G401.6 (cell line): ENCODE data around the gene ZMIZ1.

ENCODE experiments used
- FAIRE-seq: peaks from 2 replicates; lab custom pipeline; 2012; peaks lifted over from hg19 to GRCh38; lab: Jason Lieb, UNC

ZMIZ1 gene

DNA sequence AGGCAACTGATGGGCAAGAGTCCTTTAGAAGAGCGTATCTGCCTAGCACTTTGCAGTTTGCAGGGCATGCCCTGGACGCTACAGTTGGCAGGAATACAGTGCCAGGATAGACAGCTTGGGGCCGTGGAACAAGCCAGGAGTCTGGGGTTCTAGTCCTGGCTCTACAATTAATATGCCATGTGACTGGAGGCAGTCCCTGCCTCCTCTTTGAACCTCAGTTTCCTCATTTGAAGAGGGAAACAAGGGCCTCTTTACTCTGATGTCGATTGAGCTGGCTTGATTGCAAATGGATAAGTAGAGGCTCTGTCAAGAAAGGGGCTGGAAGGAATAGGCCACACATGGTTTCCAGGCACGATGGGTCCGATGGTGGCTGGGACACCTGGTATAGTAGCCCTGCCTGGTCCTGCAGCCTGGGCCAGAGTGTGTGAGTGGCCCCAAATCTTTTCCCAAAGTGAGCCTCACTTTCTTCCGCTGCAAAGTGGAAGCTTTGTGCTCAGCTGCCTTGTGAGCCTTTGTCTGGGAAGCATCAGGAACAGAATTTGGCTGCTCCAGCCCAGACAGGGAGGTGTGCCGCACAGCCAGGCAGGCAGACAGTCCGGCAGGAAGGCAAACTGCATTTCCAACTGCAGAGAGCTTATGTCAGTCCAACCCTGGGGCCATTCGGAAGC, 167.1 kb downstream of the ZMIZ1 start:
- no peak for FAIRE-seq

GRCh38 chr10:79236433-79236765, 167.6 kb downstream of the ZMIZ1 start:
- FAIRE-seq: no peak

DNA sequence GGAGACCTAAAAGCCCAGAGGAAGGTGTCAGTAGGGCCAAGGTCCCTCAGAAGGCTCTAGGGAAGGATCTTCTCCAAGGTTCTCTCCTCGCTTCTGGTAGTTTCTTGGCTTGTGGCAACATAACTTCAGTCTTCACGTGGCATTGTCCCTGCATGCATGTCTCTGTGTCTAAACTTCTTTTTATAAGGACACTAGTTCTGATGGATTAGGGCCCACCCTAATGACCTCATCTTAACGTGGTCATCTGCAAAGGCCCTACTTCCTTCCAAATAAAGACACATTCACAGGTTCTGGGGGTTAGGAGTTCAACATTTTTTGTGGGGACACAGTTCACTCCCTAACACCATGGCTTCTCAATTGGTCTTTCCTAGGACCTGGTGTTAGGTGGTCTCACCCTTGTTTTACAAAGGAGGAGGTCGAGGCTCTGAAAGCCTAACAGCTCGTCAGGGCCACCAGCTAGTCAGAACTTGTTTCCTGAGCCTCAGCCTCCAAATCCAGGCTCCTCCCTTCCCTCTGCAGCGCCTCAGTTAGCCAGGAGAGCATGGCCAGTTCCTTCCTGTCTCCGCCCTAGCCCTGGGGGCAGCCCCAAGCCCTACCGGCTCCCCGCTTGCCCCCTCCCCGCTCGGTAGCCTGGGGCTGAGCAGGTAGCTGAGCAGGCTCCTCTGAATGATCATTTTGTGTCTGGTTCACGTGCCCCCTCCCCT, 168.8 kb downstream of the ZMIZ1 start:
- no peak for FAIRE-seq

DNA sequence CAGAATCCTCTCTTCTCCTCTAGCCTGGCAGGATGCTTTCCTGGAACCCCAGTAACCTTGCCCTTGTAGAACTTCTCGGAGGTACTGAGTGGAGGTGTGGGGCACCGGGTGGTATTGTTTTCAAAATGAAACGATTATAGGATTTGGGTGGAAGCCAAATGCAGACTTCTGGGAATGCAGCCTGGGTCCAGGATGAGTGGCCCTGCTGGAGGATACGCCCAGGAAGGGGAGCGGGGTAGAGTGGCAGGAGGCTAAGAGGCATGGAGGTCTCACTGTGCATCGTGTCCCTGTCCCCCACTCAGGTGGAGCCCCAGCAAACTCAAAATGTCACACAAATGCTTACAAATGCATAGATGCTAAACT, 169.4 kb downstream of the ZMIZ1 start:
- no peak for FAIRE-seq

- FAIRE-seq: no peak
Measured at GRCh38 chr10:79238606-79239005, 169.8 kb downstream of the ZMIZ1 start.

- FAIRE-seq: no peak
Measured at GRCh38 chr10:79239275-79239779, 170.6 kb downstream of the ZMIZ1 start.

- no peak for FAIRE-seq
Measured at GRCh38 chr10:79239924-79240581, 171.3 kb downstream of the ZMIZ1 start.

DNA sequence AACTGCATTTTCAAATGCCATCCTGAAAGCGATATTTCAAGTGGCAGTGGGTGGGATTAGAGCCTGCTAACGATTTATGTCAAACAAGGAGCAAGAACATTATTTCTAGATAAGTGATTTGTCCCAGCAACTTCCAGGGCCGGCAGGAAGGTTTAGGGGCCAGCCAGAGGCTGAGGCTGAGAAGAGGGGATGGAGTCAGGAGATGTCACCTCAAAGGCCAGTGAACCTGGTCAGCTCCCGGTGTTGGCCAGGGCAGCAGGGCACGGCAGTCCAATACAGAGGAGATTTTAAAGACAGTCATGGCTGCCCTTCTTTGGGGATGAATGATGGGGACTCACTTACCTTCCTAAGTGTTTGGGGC, 172.8 kb downstream of the ZMIZ1 start:
- no peak for FAIRE-seq

DNA sequence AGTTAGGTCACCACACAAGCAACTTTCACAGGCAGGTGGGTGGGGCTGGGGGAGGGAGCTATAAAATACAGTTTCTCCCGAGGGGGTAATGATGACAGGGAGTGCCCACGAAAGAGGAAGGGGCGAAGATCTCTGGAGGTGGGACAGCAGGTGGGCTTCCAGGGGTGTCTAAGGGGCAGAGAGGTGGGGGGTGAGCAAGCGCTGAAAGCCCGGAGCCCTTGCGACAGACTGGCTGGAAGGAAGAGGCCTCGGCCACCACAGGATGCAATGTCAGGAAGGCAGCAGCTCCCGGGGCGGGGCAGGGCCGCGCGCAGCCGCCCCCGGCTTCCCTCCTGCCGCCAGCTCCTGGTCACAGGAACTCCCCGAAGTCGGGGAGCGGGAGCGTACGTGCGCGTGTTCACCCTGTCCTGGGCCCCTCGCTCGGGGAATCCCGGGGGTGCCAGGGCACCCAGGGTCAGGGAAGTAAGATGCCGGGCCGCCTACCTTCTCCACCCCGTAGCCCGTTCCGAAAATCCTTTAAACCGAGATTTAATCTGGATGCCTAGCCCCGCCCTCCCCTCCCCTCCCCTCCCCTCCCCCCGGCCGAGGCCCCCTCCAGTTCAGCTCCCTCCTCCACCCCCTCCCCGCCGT, 173.3 kb downstream of the ZMIZ1 start:
- no peak for FAIRE-seq

- no peak for FAIRE-seq
Measured at GRCh38 chr10:79242620-79243152, 173.9 kb downstream of the ZMIZ1 start.

- FAIRE-seq: no peak
Measured at GRCh38 chr10:79243181-79244067, 174.7 kb downstream of the ZMIZ1 start.

GRCh38 chr10:79244068-79244442, 175.3 kb downstream of the ZMIZ1 start:
- no peak for FAIRE-seq

- no peak for FAIRE-seq
Measured at GRCh38 chr10:79244841-79245504, 176.2 kb downstream of the ZMIZ1 start.

DNA sequence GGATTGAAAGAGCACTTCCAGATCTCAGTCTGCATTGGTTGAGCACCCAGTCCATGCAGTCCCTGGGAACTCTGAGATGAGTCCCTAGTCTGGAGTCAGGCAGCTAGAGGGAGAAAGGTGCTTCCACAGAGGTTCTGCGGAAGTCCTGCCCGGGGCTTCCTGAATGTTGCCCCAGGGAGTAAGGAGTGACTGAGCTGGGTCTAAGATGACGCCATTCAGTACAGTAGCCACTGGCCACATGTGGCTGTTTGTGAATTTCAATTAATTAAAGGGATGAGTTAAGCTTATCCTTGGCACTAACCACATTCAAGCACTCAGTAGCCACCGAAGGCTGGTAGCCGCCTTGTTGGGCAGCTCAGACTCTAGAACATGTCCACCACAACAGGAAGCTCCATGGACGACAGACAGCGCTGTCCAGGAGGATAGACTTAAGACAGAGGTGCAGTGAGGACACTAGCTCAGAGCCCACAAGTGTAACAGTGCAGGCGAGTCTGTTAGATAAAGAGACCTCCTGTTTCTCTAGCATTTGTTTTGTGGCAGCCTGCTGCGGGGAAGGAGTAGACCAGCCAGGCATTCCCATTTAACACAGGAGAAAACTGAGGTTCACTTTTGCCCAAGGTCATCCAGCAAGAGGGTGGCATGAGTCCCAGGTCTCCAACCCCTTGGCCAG, 176.9 kb downstream of the ZMIZ1 start:
- FAIRE-seq: no peak

- FAIRE-seq: no peak
Measured at GRCh38 chr10:79246209-79246581, 177.4 kb downstream of the ZMIZ1 start.

DNA sequence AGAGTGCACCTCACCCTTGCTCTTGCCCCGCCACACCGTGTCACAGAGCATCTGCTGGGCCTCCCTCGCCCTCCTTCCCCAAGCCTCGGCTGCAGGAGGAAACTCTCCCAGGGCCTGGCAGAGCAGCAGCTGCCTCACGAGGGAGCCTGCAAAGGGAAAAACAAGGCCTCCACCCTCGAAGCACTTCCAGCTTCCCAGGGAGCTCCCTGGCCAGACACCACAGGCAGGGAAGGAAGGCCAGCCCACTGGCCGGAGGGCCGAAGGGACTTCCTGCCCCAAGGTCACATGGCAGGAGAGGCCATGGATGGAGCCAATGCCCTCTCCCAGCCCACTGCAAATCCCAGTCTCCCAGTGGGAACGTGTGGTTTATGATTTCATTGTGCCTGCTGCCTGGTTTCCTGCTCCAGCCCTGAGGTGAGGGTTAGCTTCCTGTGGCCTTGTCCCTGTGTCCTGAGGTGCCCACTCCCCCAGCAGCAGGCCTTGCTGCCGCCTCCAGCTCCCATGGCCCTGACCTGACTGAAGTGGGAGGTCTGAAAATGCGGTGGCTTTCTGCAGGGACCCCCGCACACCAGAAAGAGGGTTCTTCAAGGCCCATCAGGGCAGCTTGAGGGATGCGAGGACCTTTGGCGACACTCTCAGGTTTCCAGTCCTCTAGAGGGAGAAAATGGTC, 178.0 kb downstream of the ZMIZ1 start:
- FAIRE-seq: no peak

DNA sequence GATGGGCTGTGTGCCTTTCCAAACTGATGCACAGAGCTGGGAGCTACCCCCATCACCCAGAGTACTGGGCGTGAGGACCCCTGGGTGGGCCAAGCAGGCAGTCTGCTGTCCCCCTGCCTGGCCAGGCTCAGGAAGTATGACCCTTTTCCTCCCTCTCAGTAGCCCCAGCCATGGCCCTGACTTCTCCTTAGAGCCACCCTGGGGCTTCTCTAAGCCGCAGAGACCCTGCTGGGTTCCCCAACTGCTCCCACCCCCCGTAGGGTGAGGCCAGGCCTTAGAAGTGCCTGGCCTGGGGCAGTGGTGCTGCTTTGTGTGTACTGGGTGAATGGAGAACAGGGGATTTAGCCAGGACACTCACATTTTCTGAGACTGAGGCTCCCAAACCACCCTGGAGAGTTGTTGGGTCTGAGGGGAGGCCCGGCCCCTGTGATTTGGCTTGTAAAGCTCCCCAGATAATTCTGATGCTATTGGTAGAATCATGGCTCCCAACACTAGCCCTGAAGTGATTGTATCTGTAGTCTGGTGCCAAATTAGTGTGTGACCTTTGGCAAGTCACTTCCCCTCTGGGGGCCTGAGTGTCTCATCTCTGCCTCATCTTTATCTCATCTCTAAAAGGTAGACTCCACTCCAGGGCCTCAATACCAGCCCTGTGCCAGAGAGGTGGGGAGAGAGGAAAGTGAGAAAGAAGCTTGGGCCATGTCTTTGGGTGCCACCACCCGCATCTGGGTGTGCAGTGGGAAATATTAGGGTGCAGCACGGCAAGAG, 178.8 kb downstream of the ZMIZ1 start:
- FAIRE-seq: no peak

GRCh38 chr10:79248341-79249185, 179.8 kb downstream of the ZMIZ1 start:
- FAIRE-seq: no peak
